Measurements from ENCODE around the gene MRPS10. TPM values are rescaled to one million over a fixed set of nuclear protein-coding genes. Genes with fewer than 3 reads are reported as not detected.

The MRPS10 gene
- total and polyA plus RNA-seq, 3 donors from 2014 or later: 33.9 to 42.0 (median 35.8) TPM

DNA sequence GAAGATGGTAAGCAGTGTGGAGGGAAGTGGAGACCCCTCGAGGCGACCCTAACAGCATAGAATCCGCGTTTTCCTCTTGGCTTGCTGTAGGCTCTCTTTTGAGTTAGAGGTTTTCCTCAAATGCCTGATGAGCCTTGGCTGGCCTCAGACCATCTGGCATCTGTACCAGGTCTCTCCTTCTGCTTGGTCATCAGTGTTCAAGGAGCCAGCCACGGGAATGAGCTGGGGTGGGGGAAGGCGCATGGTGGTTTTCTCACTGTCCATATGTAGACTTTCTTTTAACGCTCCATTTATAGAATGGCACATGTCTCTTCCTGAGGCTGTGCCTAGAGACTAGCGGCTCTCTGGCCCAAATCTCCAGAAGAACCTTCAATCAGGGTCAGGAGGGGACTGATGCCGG, 52.6 kb downstream of the MRPS10 start:
- H3K4me1 ChIP-seq: no peaks in the 10 kb centered on the region
- 77 to 84% methylated on average over 9 of the region's 9 CpGs for WGBS, 2 donors
- H3K27me3 ChIP-seq: no peaks in the 10 kb centered on the region
- H3K36me3 ChIP-seq (ENCODE audit: low read depth, missing control alignments): no peaks in the 10 kb centered on the region
- TF ChIP-seq POLR2A (IDR thresholded peaks at IDR 0.05): no peak
- TF ChIP-seq, protein P1, sequence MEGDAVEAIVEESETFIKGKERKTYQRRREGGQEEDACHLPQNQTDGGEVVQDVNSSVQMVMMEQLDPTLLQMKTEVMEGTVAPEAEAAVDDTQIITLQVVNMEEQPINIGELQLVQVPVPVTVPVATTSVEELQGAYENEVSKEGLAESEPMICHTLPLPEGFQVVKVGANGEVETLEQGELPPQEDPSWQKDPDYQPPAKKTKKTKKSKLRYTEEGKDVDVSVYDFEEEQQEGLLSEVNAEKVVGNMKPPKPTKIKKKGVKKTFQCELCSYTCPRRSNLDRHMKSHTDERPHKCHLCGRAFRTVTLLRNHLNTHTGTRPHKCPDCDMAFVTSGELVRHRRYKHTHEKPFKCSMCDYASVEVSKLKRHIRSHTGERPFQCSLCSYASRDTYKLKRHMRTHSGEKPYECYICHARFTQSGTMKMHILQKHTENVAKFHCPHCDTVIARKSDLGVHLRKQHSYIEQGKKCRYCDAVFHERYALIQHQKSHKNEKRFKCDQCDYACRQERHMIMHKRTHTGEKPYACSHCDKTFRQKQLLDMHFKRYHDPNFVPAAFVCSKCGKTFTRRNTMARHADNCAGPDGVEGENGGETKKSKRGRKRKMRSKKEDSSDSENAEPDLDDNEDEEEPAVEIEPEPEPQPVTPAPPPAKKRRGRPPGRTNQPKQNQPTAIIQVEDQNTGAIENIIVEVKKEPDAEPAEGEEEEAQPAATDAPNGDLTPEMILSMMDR (IDR thresholded peaks at IDR 0.05): no peak
- H3K9me3 ChIP-seq: no peaks in the 10 kb centered on the region
- H3K4me3 ChIP-seq: no peak overlapping the region
- no peak for DNase-seq
- H3K27ac ChIP-seq: no peak overlapping the region
- intact Hi-C loops (cut with DNase I; ENCODE audit: low total_unique reads): loop anchor here (5.0 kb wide), 1 partner anchor 88 kb away; no protein-coding TSS in a partner anchor

DNA sequence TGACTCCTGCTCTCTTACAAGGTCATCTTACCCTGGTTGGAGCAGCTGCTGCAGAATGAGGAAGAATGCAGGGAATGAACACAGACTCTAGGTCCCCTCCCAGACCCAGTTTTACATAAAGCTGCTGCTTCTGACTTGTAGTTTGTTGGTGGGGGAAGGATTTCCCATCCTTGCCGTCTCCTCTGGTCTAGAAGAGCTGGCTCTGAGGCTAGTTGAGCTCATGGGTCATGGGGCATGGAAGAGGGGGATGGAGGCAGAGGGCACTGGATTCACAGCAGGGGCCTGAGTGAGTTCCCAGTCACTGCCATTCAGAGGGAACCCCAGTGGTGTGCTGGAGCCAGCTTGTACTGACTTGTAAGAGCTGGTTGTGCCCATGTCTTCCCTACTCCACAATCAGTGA, 53.7 kb downstream of the MRPS10 start:
- Histone ChIP-seq H3K4me3 (no peak overlapping the region), H3K27ac (no peak overlapping the region), H3K36me3 (ENCODE audit: low read depth, missing control alignments) (no peaks in the 10 kb centered on the region), H3K9me3 (no peaks in the 10 kb centered on the region), H3K4me1 (no peaks in the 10 kb centered on the region), H3K27me3 (no peaks in the 10 kb centered on the region)
- DNase-seq: no peak
- intact Hi-C loops (cut with DNase I; ENCODE audit: low total_unique reads): no loop called here
- 33 to 45% methylated on average over 1 of the region's 1 CpG for WGBS, 2 donors
- TF ChIP-seq, protein P1 (IDR thresholded peaks at IDR 0.05): no peak
- no peak for TF ChIP-seq POLR2A (IDR thresholded peaks at IDR 0.05)

DNA sequence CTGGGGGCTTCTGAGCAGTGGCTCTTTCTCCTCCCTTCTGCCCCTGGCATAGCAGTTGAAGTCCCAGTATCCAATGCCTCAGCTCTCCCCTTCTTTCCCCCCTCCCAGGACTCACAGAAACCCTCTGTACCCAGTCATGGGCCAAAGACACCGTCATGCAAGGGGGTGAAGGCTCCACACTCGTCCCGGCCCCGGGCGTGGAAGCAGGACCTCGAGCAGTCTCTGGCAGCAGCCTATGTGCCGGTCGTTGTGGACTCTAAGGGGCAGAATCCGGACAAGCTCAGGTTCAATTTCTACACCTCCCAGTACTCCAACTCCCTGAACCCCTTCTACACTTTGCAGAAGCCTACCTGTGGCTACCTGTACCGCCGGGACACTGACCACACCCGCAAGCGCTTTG, 54.8 kb downstream of the MRPS10 start:
- intact Hi-C loops (cut with DNase I; ENCODE audit: low total_unique reads): no loop called here
- H3K9me3 ChIP-seq: no peaks in the 10 kb centered on the region
- H3K36me3 ChIP-seq (ENCODE audit: low read depth, missing control alignments): no peaks in the 10 kb centered on the region
- H3K4me1 ChIP-seq: no peaks in the 10 kb centered on the region
- no peaks in the 10 kb centered on the region for H3K27me3 ChIP-seq
- WGBS, 2 donors: 85 to 86% methylated on average over 9 to 13 of the region's 13 CpGs
- no peak for DNase-seq
- no peak for TF ChIP-seq POLR2A (IDR thresholded peaks at IDR 0.05)
- TF ChIP-seq, protein P1 (IDR thresholded peaks at IDR 0.05): no peak
- no peak overlapping the region for H3K4me3 ChIP-seq
- H3K27ac ChIP-seq: no peak overlapping the region

DNA sequence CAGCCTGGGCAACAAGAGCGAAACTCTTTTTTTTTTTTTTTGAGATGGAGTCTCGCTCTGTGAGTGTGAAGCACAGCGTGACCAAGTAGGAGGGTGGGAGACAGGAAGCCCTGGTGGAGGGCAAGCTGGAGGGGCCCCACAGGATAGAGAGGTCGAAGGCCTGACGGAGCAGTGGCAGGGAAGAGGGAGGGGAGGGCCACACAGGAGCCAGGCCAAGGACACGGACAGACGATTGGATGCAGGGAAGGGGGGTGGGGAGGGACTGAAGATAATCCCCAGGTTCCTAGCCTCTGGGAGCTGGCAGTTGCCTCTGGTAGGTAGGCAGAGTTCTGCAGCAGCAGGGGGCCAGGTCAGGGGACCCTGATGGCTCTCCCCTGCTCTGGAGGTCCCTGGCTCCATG, 55.3 kb downstream of the MRPS10 start:
- Histone ChIP-seq H3K27me3 (no peaks in the 10 kb centered on the region), H3K9me3 (no peaks in the 10 kb centered on the region), H3K4me1 (no peaks in the 10 kb centered on the region), H3K4me3 (no peak overlapping the region), H3K27ac (no peak overlapping the region), H3K36me3 (ENCODE audit: low read depth, missing control alignments) (no peaks in the 10 kb centered on the region)
- 48 to 73% methylated on average over 7 of the region's 7 CpGs for WGBS, 2 donors
- no peak for DNase-seq
- intact Hi-C loops (cut with DNase I; ENCODE audit: low total_unique reads): no loop called here
- TF ChIP-seq, protein P1 (IDR thresholded peaks at IDR 0.05): no peak
- no peak for TF ChIP-seq POLR2A (IDR thresholded peaks at IDR 0.05)

DNA sequence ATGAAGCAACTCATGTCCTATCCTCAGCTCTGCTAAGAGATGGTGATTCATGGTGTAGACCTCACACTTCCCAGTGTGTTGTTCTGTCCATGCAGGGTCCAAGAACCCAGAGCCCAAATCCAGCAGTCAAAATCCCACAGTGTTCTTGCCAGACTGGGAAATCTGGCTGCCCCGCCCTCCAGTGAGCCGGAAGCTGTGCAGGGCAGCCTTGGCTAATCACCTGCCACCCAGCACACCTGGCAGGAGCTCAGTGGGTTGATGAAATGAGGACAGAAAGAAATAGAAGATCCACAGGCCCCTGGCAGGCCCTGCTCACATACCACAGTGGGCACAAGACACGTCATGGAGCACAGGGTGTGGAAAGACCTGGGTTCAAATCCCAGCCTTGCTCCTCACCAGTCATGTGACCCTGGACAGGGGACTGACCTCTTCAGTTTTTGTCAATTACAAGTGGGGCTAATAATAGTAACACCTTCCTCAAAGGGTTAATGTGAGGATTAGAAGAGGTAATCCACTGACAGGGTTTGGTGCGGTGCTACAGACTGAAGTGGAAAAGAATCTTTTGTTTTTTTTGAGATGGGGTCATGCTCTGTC, 58.1 kb downstream of the MRPS10 start:
- DNase-seq: no peak
- intact Hi-C loops (cut with DNase I; ENCODE audit: low total_unique reads): no loop called here
- Histone ChIP-seq H3K4me1 (no peaks in the 10 kb centered on the region), H3K27ac (no peak overlapping the region), H3K9me3 (no peaks in the 10 kb centered on the region), H3K36me3 (ENCODE audit: low read depth, missing control alignments) (no peaks in the 10 kb centered on the region), H3K27me3 (no peaks in the 10 kb centered on the region), H3K4me3 (no peak overlapping the region)
- TF ChIP-seq POLR2A (IDR thresholded peaks at IDR 0.05): no peak
- TF ChIP-seq, protein P1 (IDR thresholded peaks at IDR 0.05): no peak
- 45 to 94% methylated on average over 2 to 4 of the region's 4 CpGs for WGBS, 2 donors

Data from testis (tissue), 3 donors.